ENCODE data around the gene ITIH3.

ITIH3 gene

GRCh38 chr3:52770496-52771333 is 23.9 kb upstream of the ITIH3 start, which contains the start of gene NEK4:
Gene NEK4 (minus strand): TSS chr3:52770940. CDS start chr3:52770746, 194 bp downstream.
- no peak for TF ChIP-seq ZFX (IDR thresholded peaks at IDR 0.05; ENCODE audit: borderline replicate concordance)
- no peak for TF ChIP-seq CTCF (IDR thresholded peaks at IDR 0.05)
- H3K27ac ChIP-seq = peak within 1 kb of the TSS; percentile 91

- H3K27ac ChIP-seq = peak overlapping the region; percentile 91
- TF ChIP-seq CTCF (IDR thresholded peaks at IDR 0.05) (no peak), ZFX (IDR thresholded peaks at IDR 0.05; ENCODE audit: borderline replicate concordance) (no peak)
Observed at GRCh38 chr3:52771334-52771681, 23.3 kb upstream of the ITIH3 start.

GRCh38 chr3:52771702-52772101 is 22.9 kb upstream of the ITIH3 start:
- H3K27ac ChIP-seq = peak overlapping the region; percentile 91
- TF ChIP-seq CTCF (IDR thresholded peaks at IDR 0.05) (no peak), ZFX (IDR thresholded peaks at IDR 0.05; ENCODE audit: borderline replicate concordance) (no peak)

- TF ChIP-seq CTCF (IDR thresholded peaks at IDR 0.05) = no peak
- TF ChIP-seq ZFX (IDR thresholded peaks at IDR 0.05; ENCODE audit: borderline replicate concordance) = no peak
- no peak overlapping the region for H3K27ac ChIP-seq
Observed at GRCh38 chr3:52773361-52774065, 21.1 kb upstream of the ITIH3 start.

GRCh38 chr3:52774066-52774713 is 20.4 kb upstream of the ITIH3 start:
- H3K27ac ChIP-seq = no peak overlapping the region
- TF ChIP-seq CTCF (IDR thresholded peaks at IDR 0.05) (no peak), ZFX (IDR thresholded peaks at IDR 0.05; ENCODE audit: borderline replicate concordance) (no peak)

- TF ChIP-seq ZFX (IDR thresholded peaks at IDR 0.05; ENCODE audit: borderline replicate concordance) (no peak), CTCF (IDR thresholded peaks at IDR 0.05) (no peak)
- H3K27ac ChIP-seq = no peak overlapping the region
Observed at GRCh38 chr3:52774901-52775864, 19.4 kb upstream of the ITIH3 start.

Measured in 22Rv1 (cell line).